UCSD-AML1 (cell line): ENCODE results near the gene RAP1GAP2.
"Not testable (repeated sequence)": the region's sequence is repeated elsewhere in the genome, so short reads cannot be mapped to it uniquely, and the experiment has no call there.

ENCODE experiments used
- DNase-seq: peaks from one replicate; lab custom pipeline; 2025; ENCODE audit not compliant: unreplicated experiment; lab: John Stamatoyannopoulos, UW

Gene RAP1GAP2

DNA sequence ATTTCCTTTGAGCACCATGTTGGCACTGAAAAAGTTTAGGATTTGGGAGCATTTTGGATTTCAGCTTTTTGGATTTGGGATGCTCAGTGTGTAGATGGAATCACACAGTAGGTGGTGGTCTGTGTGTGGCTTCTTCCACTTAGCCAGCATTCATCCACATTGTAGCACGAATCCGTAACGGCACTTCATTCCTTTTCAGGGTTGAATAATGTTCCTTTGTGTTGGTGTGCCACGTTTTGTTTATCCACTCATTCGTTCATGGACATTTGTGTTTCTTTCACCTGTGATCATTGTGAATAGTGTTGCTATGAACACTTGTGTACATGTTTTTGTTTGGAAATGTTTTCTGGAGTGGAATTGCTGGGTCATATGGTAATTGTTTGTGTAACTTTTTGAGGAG is 85.1 kb downstream of the RAP1GAP2 start:
- DNase-seq: no peak

DNA sequence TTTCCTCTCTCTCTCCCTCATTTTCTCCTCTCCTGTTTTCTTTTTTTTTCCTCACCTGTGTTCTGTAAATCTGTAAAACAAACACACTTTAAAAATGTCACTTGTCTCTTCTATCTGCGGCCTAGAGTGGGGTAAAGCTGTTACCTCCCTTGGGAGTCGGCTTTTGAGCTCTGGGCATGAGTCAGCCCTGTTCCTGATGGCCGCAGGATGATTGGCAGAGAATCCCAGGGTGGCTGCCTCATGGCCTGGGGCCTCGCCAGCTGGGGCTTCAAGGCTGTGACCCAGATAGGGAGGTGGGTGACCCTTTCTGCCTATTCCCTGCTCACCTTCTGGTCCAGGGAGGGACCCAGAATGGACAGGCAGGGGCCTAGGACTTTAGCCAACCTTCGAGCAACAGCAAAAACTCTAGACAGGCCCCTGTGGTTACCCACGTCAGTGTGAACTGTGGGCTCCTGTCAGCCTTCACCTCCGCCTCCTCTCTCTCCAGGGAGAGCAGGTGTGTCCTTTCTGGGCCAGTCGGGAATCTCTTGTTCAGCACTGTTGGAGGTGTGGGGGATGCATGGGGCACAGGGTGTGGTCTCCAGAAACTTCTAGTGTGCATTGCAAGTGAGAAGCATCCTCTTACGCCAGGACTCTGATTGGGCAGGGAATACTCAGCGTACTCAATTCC is 87.4 kb downstream of the RAP1GAP2 start:
- no peak for DNase-seq

DNA sequence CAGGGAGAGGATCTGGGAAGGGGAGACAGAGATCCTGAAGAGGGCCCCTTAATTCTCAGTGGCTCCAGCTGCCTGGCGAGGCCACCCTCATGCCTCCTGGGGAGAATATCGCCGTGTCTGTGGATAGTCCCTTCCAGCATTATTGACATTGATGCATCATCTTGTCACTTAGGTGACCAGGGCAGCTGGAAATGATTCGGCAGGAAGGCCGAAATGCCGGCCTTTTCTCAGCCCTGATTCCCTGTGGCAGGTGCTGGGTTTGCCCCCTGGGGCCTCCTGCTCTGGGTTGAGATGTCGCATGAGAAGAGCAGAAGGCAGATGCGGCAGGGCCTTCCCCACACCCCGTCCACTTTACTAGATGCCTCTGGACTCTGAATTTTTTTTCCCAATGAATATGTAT is 89.5 kb downstream of the RAP1GAP2 start:
- DNase-seq: no peak

DNA sequence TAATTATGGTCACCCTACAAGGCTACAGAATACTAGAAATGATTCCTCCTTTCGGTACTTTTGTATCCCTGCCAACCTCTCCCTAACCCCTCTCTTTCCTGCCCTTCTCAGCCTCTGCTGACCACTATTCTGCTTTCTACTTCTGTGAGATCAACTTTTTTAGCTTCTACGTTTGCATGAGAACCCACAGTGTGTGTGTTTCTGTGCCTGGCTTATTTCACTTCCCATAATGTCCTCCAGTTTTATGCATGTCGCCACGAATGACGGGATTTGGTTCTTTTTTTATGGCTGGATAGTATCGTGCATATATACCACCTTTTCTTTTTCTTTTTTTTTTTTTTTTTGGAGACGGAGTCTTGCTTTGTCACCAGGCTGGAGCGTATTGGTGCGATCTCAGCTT is 92.1 kb downstream of the RAP1GAP2 start:
- no peak for DNase-seq

DNA sequence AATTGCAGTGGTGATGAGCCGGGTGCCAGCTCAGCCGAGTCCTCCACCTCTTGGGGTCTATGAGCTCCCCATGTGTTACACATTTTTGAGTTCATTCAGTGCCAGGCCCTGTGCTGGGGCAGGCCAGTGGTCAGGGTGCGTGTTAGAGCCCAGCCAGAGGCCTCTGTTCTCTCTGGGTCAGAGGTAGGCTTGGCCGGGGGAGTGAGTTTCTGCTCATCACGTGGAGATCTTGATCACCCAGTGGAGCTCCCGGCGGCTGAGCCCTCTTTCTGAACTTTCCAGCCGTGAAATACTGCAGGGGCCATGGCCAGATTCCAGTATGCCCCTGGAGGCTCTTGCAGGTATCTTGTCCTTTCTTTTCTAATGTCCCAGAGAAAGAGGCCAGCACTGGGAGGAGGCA is 93.0 kb downstream of the RAP1GAP2 start:
- no peak for DNase-seq

DNA sequence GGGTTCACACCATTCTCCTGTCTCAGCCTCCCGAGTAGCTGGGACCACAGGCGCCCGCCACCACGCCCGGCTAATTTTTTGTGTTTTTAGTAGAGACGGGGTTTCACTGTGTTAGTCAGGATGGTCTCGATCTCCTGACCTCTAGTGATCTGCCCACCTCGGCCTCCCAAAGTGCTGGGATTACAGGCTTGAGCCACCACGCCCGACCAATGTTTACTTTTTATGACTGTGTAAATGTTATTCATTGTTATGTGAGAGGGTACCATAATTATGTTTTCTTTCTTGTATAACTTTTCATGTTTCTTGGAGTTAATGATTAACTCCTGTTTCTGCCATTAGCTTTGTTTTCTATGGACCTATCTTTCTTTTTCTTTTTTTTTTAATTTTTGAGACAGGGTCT is 94.5 kb downstream of the RAP1GAP2 start:
- DNase-seq: not testable (repeated sequence)

DNA sequence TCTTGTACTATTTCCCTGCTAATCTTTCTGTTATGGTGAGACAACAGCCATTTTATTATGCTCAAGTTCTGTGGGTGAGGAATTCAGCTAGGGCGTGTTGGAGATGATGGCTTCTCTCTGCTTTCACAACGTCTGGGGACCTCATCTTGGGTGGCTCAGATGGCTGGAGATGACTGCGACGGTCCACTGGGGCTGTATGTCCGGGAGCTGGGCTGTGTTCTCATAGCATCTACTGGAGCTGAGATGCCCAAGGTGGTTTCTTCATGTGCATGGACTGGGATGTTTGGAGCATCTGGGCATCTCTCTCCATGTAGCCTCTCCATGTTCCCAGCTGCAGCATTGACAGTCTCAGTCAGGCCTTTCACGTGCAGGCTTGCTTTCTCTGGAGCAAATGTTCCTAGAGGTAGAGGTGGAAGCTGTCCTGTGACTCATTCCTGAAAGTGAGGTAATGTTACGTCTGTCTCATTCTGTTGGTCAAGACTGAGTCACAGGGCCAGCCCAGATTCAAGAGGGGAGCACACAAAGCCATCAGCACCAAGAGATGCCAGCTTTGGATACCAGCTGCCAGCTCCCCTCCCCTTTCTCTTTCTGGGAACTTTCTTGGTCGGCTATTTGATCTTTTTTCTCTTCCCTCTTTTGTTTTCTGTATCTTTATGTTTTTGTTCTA is 96.2 kb downstream of the RAP1GAP2 start:
- DNase-seq: no peak

DNA sequence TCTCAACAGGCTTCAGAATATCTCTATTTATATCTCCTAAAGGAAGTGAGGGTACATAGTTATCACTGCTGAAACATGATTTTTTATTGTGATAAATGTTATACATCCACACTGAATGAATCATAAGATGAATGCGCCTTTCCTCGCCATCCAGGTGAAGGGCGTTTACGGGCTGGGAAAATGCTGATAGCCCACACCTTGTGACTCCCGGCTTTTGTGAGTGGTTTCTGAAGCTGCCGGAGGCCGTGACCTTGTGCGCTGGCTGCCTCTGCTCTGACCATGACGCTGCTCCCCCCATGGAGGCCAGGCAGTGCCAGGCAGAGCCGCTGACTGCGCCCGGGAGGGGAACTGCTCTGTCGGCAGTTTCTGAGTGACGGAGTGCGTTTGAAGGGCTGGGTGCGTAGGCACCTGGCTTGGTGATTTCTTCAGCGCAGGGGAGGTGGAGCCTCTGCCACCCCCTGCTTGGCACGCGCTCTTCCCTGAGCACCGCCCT is 97.2 kb downstream of the RAP1GAP2 start:
- DNase-seq: no peak

DNA sequence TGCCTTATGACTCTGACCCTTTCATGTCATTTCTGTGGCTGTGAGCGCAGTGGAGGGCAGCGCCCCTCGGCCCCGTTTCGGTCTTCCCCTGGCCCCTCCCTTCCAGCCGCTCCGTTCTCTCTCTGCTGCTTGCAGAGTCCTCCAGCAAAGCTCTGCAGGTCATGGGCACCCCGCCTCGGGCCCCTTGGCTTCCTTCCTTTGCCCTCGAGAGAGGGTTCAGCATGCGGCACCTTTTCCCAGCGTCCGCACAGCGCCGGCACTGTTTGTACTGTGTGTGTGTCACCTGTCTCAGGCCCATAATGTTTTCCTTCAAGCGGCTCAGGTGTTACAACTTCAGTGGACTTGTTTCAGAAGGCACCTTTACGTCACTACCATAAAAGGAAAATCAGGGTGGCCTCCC is 98.5 kb downstream of the RAP1GAP2 start:
- no peak for DNase-seq

DNA sequence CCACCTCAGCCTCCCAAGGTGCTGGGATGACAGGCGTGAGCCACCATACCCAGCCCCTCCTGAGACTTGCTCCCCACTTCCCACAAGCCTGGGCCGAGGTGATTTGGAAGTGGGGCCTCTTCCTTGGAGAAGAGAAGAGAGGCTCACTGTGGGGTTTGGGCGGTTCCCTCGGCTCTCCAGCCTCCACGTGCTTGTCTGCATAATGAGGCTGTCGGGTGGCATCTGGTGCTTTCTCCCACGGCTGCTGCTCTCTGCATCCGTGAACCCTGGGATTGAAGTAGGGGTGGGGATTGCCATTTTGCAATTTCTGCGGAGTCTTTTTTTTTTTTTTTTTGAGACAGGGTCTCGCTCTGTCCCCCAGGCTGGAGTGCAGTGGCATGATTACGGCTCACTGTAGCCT is 101.4 kb downstream of the RAP1GAP2 start:
- DNase-seq: no peak

DNA sequence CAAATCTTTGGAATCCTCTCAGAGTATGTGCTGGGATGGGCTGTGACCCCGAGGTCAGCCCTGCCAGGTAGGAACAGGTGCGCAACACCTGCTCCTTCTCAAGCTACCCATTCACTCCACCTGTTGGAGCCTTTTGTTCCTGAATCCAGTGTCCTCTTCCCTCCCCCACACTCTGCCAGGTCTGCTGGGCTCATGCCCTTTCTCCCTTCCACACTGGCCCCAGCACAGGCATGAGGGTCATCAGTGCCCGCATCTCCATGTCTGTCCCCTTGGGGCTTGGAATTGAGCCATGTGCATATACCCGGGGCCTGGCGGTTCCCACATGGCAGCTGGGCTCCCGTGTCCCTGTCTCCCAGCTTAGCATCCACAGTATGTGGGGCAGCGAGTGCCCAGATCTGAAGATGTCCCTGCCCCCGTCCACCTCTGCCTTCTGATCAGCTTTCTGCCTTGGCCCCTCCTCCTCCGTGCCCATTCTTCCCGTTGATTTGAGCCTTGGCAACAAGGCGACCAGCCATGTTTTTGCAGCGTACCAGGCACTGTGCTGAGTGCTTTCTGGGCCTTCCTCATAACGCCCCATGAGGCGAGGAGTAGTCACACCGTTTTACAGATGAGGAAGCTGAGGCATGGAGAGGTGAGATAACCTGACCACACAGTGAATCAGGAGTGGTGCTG is 102.2 kb downstream of the RAP1GAP2 start:
- DNase-seq: no peak

DNA sequence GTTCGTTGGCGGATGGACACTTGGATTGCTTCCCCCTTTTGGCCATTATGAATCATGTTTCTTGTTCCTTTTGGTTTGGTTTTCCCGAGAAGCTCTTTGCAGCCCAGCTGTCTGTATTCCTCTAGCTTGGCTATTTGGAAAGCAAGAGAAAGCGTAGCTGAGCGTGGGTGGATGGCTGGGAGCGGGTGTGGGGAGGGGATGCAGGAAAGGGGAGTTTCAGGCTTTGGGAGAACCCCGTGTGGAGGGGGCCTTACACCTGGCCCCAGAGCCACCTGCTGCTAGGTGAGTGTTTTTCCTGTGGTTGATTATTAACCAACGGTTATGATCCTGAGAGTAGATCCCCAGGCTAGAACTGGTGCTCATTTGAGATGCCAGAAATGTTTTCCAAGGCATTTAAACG is 103.7 kb downstream of the RAP1GAP2 start:
- DNase-seq: no peak

DNA sequence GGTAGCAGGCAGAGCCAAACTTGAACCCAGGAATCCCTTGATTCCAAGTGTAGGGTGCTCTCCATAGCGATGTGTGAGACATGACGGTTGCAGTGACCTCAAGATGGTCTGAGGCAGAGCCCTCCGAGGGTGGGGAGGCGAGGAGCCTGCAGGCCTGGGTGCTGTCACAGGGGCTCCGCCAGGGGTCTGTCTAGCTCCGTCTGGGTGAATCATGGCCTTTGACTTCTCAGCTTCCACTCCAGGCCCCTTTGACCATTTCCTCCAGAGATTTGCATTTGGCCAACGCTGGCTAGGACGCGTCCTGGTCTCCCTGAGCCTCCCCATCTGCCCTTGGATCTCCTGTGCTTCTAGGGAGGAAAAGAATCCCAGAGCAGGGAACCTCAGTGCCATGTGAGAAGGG is 104.6 kb downstream of the RAP1GAP2 start:
- no peak for DNase-seq

DNA sequence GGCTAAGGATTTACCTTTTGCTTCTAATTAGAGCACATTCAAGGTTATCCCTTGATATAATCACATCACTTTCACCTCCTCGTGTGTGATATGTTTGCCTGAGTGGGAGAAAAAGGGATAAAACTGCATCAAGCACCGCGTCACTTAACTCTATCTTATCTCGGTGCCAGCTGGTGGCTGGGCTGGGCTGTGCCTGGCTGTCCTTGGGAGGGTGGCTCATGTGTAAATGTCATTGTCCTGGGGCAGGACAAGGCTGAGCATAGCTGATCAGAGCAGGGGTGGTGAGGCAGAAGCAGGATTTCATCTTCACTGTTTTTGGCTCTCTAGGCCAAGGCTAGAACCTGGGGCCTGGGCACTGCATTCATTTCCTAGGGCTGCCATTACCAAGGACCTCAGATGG is 105.3 kb downstream of the RAP1GAP2 start:
- no peak for DNase-seq

DNA sequence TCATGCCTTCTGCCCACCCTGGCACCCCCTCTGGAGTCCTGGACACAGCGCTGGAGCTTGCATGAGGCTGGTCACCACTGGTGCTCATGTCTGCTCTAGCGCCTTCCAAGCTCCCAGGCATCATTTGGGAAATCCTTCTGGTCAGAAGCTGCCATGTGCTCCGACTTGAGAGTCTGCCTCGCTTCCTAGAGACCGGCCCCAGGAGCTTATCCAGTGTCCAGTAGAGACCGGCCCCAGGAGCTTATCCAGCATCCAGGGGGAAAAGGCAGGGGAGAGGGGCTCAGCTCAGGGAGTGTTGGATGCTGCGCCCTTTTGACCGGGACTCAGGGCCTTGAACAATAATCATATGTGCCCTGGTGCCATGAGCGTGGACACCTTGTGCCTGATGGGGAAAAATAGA is 106.3 kb downstream of the RAP1GAP2 start:
- DNase-seq: no peak

DNA sequence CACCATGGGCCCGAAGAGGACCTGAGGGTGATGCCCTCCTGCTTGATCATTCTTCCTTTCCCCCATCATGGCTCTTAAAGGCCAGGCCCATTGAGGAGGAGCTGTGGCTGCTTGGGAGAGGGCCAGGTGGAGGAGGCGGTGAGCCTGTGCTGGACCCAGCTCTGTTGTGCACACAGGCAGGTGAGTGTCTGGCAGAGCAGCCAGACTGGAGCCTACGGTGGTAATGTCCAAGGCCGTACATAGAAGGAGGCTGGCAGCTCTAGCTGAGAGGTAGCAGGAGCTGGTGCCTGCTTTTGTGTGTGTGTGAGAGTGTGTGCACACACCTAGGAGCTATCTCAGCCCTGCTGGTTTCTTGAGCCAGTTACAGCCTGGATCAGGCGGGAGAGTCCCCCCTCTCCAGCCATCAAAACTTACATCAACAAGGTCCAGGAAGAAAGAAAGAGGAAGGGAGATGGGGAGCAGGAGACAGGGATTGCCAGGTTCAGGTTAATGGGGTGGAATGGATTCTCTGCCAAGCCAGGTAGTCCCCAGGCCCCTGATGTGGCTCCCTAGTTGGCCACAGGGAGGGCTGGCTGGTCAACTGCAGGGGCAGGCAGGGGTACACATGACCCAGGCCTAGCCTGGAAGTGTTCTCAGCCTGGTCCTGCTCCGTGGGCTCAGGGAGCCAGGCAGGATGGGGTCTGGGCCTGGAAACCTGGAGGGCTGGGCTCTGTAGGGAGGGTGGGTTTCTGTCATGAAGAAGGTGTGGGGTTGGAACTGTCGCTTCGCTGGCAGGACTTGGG is 107.1 kb downstream of the RAP1GAP2 start:
- no peak for DNase-seq

DNA sequence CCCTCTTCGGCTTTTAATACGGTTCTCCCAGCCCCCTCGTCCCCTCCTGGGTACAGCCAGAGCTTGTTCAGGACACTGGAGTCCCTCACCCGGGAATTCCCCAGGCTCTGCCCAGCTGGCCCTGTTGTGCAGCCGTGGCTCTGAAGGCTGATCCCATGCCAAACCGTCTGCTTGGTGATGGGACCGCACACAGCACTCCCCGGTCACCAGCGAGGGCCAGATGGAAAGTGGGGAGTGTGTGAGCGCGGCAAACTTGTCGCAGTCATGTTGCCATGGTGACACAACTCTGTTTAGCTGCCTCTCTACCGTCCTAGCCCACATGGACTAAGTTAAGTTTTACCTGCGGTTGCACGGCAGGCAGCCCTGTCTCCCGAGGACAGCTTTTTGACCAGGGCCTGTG is 107.9 kb downstream of the RAP1GAP2 start:
- DNase-seq: no peak

DNA sequence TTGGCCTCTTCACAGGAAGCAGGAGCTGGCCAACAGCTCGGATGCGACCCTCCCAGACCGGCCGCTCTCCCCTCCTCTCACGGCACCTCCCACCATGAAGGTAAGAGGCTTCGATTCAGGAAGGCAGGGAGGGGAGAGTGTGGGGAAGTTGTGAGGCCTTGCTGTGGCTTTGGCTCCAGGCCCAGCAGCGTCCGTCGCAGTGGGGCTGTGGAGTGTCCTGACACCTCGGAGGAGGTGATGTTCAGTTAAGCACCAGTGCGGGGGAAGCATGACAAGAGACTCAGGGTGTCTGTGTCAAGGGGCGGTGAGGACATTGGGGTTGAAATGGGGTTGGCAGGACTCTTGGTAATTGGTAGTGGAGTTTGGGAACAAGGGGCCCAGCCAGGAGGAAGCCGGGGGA is 109.0 kb downstream of the RAP1GAP2 start:
- peak; percentile 66 for DNase-seq

DNA sequence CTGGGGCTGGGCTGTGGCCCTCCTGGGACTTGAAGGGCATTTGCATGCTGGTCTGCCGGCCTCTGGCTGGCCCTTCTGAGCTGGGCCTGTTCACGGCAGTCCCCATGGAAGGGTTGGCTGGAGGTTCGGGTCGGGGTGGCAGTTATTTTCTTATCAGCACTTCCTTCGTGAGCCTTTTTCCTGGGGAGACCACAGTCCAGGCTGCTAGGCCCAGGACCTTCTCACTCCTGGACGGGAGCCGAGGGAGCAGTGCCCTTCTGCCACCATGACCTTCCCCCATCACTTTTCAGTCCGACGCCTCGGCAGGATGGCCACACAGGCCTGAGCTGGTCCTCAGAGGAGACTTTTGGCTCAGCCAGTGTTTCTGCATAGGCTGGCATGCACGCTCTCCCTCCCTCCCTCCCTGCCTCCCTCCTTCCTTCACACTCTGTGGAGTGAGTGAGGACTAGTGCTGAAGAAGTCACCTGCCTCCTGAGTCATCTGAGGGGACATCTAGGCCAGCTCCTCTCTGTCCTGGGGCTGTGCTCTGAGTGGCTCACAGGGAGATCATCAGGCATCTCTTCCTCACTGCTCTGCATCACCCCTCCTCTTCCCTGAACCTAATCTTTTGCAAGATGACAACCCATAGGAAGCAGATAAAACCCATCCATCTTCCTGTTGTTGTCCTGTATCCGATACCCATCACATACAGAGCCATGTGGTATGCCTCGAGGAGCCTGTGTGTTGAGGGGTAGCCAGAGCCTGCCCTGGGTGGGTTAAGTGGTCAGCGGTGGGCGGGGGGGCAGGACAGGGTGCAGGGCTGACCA is 109.7 kb downstream of the RAP1GAP2 start:
- DNase-seq: peak; percentile 66

DNA sequence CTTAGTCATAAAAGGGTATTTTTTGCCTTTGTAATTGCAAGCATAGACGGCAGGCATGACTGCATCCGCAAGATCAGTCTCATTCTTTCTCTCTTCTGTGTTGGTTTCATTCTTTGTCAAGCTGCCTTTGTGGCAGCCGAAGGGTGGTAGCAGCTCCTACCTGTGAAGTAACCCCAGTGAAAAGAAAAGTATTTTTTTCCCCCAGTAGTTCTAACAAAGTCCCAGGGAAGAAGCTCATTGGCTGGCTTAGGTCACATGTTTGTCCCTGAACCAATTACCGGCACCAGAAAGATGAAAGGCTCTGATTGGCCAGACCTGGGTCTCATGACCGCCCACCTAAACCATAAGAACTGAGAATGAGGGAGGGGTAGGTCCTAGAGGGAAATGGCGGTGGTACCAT is 110.7 kb downstream of the RAP1GAP2 start:
- DNase-seq: no peak
